Renal pelvis (tissue), 4 donors: ENCODE data around the gene TEKT3. TPM values are rescaled to one million over a fixed set of nuclear protein-coding genes. Genes with fewer than 3 reads are reported as not detected.

Experiments used
- DNase-seq: peaks from one replicate; pipeline ENCODE4 v3.0.0-alpha.2; 2013
- polyA plus RNA-seq, 3 donors: library from polyadenylated mRNA; unstranded; fragments of 120-200 nt; gene quantifications; one replicate each; pipeline ENCODE4 v1.2.1, GENCODE V29; 2013; ENCODE audit not compliant: insufficient read length in 3 of 3

TEKT3 gene
- polyA plus RNA-seq, 3 donors = 1.0 to 2.3 (median 1.8) TPM

DNA sequence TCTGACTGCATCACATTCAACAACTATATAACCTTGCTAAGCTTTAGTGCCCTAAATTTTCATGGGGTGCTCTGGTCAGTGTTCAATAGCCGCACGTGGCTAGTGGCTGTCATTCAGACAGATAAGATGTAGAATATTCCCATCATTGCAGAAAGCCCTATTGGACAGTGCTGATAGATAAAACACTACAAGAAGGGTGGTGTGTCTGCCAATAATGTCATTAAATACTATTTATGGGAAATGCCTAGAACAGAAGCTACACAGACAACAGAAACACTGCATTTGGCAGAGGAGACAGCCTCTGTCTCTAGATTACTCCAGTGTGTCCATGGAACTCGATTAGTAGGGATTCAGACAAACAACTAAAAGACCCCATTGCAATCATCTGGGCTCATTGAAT lies 47.8 kb downstream of the TEKT3 start:
- DNase-seq = no peak

DNA sequence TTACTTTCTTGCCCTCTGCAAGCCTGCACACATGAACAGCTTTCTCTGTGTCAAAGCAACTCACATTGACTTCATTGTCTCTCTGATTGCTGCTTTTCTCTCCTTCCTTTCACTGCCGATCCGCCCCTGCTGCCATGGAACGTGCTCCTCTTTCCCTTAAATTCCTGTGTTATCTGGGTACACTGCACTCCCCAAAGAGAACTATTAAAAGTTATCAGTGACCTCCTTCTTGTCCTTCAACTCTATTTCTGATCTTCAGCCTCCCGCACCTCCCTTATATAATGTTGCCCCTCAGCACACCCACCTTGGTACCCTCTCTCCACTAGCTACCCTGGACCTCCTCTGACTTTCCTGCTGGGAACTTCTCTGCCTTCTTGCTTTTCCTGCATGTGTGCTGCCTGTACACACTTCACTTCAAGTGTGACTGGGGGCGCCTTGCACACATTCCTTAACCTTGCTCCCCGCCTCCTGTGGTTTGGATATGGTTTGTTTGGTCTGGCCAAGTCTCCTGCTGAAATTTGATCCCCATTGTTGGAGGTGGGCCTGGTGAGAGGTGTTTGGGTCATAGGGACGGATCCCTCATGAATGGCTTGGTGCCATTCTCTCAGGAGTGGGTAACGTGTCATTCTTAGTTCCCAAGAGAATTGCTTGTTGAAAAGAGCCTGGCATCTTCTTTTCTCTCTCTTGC lies 49.6 kb downstream of the TEKT3 start:
- DNase-seq = no peak

DNA sequence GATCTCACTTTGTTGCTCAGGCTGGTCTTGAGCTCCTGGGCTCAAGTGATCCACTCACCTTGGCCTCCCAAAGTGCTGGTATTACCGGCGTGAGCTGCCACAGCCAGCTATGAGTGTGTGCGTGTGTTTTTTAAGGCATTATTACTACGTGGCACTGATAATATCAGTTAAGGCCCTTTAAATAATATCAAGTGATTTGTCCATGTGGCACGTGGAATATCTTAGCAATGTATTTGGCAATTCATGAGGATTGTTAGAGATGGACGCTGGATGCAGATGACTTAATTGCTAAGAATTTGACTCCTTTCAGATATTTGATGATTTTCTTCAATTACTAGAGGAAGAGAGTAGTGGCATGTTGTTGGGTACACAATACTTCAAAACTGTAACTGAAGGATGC lies 50.8 kb downstream of the TEKT3 start:
- DNase-seq = no peak

DNA sequence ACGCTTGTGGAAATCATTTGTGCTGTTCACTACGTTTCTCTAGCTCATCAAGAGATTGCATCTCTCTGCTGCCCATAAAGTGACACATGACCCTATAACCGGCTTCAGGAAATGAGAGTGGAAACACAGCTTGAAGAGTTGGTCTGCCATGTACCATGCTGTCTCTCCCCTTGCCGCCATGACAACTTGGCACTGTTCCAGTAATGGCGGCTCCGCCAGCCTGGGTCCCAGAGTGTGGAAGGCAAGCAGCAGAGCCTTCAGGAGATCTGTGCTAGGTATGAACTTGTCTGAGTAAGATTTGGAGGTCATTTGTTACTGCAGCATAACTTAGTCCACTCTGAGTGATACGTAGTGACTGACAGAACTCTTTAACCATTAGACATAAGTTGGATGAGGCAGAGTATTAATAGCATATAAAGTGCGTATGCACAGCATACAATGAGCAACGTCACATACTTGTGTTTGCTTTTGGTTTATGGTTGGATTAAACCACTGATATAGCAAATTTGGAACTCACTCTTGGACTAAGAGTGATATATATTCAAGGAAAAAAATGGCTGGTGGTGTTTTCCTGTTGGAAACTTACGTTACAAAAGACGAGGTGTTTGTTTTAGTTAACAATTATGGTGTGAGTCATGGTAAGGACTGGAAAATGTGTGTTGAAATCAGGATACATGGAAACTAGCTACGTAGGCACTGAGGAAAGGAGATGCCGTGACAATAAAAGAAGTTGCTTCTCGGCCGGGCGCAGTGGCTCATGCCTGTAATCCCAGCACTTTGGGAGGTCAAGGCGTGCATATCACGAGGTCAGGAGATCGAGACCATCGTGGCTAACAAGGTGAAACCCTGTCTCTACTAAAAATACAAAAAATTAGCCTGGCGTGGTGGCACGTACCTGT lies 51.9 kb downstream of the TEKT3 start:
- no peak for DNase-seq

DNA sequence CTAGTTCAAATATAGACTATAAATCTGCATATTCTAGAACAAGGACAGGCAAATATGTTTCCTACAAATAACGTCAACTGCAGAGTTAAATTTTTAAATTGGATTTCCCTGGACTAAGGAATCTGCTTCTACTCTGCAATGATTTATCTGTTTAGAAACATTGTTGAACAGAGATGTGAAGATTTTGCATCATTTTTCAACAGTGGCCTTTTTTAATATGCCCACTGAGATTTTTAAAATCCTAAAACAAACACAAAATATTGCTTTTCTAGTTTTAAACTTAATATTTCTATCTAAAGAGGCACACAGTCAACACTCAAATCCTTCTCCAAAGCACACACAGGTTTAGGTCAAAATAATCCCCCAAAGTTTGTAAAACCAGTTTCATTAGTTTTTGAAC lies 52.5 kb downstream of the TEKT3 start:
- DNase-seq = no peak

DNA sequence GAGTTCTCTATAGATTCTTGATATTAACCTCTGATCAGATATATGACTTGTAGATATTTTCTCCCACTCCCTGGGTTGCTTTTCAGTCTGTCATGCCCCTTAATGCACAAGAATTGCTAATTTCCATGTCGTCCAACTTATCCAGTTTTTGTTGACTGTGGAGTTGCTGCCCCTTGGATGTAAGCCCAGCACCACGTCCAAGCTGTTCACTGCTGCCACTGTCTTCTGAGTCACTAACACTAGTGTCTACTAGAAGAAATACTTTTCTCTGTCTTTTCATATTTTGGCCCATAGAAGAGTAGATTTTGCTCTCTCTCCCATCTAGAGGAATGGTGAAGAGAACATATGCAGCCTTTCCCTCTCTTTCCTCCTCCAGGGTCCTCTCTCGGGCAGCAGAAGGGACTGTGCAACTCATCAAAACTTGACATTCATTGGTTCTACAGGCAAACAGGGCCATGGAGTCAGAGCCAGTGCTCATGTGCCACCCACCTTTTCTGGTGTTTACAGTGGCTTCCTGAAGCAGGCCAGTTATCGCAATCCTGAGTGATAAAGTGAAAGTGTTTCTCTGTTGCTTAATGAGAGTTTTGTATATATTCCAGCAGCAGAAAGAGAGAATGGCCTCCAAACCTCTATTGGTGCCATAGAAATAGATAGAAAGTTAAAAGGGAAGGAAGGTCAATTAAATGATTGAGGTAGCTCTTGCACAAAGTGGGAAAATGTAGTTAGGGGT lies 53.7 kb downstream of the TEKT3 start:
- no peak for DNase-seq

DNA sequence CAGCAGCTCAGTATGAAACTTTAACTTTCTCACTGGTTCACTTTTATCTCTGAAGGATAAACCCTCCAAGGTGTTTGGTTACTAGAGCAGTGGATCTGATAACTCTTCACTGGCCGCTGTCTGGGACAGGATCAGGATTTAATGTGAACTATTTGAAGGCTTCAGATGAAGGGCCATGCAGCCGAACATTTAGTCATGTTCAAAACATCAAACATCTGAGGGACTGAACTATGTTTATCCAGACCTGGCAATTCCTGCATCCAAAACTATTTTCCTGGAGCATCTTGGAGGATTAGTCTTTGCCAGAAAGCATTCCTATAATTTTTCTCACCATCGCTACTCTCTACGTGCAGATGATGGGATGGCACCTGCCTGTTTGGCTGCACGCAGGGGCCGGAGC lies 55.9 kb downstream of the TEKT3 start:
- DNase-seq = no peak

DNA sequence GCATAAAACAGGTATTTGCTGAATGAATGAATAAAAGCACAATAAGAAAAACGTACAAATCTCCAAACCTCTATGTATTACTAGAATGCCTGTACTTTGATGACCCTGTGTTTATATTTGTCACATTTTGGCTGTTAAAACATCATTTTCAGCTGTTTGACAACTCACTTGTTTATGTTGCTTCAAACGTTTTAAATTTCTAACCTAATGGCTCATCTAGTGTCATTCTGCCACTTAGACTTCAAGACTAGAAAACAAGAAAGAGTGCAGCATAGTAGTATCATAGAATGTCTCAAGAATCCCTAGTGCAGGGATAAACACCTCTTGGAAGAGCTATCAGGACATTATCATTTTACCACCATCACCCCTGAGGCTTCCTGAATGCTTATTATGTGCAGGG lies 56.9 kb downstream of the TEKT3 start:
- no peak for DNase-seq

DNA sequence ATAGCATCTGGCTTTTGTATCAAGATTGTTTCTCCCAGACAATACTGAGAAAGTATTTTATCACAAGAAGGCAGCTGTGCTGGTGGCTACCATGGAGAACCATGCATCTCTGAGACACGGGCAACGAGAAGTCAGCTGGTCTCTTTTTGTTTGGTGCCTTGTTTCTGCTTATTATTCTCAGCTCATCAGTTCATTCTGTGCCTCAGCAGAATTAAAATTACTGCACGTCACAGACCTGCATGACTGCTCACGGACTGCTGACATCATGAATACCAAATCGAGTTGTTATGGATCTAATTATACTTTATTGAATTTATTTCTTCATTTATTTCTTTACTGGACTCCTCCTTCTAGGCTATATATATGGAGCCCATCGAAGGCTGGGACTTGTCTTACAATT lies 57.3 kb downstream of the TEKT3 start:
- DNase-seq = no peak

DNA sequence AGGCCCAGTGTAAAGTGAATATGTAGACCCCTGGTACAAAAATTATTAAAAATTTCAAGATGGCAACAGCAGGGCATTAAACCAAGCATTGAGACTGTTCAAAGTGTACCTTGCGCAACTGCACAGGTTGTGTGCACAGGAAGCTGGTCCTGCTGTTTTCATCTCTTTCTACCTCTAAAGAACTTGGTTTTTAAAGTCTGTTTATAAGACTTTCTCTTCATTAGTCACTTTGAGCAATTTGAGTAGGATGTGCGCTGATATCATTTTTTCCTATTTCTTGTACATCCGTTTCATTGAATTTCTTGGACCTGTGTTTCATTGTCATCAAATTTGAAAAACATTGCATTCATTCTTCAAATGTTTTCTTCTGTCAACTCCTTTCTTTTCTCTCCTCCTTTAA lies 59.5 kb downstream of the TEKT3 start:
- DNase-seq = no peak

DNA sequence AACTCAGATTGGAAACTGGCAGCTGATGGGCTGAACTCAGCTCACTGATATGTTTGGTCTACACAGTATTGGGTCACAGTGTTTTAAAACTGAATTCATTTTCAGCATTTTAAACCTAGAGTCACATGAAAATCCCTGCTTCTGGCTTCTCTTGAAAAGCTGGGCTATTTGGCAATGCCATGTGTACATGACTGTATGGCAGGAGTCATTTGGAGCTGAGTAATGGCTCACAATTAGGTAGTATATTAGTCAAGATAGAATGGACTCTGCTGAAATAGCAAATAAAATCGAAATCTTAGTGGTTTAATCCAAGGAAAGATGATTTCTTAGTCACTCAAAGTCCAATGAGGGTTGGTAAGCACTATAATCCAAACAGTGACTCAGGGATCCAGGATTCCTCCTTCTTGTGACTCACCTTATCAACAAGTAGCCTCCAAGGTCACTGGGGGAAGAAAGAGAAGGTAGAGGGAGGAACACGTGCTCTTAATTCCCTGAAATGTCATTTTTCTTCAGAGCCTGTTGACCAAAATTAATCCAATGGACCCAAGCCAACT lies 62.4 kb downstream of the TEKT3 start:
- no peak for DNase-seq

DNA sequence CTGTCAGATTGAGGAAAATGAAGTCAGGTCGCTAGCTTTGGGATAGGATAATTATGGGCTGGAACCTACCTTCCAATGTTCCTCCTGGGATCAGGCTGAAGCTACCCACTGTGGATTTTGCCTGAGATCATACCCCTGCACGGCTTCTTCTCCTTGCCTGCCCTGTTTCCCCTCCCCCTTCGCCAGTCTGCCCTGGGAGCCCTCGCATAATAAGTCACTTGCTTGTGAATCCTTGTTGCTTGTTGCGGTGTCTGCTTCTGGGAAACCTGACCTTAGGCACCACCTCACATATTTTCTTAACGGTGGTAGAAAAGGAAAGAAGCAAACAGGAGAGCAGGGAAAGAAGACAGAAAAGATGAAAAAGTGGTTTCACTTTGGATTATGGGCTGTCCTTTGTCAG lies 63.0 kb downstream of the TEKT3 start:
- peak; percentile 39 for DNase-seq

DNA sequence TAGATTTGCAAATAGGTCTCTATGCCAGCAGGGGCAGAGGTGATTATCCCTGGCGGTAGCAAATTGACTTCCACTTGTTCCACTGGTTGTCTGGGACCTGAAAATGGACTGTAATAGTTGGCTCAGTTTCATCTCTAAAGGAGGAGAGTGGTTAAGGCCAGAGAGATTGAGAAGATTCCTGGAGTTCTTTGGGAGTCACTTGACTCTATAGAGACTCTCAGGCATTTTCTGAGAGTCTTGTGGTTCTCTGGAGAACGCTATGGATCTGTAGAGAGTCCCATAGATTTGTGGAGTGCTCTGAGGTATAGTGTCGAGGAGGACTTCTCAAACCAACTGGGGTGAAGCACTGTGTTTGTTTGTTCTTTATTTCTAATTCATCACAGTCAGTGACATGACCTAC lies 67.4 kb downstream of the TEKT3 start:
- DNase-seq = no peak

DNA sequence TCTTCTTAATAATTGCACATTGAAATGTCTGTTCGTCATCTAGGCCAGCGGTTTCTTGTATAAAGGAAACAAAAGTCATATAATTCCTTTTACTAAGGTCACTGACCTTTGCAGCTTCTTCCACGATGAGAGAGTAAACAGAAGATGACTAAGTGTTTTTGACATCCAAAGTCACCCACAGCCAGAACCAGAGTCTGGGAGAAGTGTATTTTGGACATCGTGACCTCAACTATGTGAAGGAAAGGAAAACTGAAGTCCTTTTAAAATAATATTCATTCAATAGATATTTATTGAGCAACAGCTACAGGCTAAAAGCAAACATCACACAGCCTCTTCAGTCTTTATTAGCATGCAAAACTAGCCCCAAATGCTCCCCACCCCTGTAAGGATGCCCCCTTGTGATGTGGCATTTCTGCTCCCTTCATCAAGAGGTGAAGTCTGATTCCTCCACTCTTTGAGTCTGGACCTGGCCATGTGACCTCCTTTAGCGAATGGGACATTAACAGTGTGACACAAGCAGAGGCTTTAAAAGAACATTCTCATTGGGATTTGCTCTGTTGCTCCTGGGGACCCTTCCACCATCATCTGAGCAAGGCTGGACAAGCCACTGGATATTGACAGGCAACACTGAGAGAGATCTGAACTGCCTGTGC lies 68.1 kb downstream of the TEKT3 start:
- DNase-seq = no peak

DNA sequence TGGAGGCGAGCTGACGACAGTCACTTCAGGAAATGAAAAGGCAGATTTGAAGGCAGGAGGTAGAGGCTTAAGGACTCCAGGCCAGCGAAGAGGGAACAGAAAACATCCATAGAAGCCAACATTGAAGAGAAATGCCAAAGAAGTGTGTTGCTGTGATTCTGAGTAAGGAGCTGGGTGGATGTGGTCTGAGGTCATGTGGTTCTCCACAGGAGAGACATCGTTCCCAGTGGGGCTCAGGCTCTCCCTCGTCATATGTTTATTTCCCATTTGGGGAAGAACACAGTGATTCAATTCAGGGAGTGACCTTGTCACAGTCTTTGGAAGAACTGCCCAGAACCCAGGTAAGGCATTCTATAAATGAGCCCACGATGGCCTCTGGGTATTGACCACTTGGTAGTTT lies 69.7 kb downstream of the TEKT3 start:
- no peak for DNase-seq

DNA sequence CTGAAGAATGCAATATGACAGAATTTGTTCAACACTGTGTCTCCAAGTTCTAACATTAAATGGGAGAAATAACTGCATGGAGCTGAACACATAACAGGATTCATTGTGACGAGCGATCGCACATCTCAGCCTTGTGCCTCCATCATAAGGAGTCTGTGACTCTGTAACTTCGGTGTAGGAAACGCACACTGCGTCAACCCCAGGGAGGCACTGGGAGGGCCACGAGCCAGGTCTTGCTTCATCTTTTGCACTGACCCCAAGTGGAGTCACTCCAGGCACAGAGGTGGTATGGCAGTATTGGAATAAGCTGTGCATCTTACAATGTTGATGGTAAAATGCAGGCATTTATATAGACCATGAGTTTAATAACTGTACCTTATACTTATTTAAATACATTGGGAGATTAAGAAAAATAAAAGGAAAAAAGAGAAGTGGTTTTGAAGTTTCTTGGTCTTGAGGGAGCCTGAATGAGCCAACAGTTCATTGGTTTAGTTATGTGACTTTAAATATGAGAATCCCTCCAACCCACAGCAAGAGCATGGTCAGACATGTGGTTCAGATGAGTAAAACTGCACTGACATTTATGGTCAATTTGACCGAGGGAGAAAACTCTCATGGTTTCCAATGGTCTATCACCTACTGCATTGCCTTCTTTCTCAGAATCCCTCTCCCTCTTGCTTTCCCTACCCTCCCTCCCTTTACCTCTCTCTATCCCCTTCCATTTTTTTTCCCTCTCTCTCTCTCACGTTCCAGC lies 70.6 kb downstream of the TEKT3 start:
- no peak for DNase-seq

DNA sequence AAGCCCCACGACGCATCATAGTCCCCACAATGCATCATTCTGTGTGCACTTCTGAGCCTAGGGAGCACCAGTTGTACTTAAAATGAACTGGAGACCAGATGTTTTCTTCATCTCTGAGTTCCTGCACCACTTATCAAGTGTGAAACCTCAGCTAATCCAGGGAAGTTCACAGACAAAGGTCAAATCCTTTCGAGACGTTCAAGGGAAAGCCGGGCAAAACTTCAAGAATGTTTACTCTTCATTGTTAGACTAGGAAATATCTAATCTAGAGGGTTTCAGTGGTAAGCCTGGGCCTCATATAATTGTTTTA lies 71.7 kb downstream of the TEKT3 start:
- DNase-seq = no peak

DNA sequence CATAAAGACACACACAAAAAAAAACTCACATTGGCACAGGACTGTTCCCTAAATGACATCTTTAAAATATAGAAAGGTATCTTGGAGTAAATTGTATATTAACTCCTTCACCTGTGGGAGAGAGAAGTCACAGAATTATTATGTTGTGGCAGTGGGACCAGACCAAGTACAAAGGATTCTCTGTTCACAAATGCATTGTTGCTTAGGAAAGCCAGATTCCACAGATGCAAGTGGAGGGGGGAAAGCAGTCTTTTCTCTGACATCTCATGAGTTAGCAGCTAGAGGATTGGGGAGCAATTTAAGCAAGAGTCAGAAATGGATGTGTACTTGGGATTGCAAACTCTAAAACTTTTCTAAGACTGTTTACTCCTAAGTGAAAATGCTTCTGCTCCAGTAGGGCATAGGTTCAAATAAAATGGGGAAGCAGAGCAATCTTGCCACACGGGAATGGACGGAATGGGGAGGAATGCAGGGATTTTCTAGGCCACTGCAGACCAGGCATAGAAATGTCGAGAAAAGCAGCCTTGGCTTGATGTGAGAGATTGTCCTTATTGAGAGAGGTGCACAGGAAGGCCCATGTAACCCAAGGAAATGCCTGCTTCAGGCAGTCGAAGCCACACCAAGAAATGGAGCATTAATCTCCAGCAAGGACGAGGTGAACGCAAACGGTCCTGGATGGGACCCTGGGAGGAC lies 72.2 kb downstream of the TEKT3 start:
- DNase-seq = no peak

DNA sequence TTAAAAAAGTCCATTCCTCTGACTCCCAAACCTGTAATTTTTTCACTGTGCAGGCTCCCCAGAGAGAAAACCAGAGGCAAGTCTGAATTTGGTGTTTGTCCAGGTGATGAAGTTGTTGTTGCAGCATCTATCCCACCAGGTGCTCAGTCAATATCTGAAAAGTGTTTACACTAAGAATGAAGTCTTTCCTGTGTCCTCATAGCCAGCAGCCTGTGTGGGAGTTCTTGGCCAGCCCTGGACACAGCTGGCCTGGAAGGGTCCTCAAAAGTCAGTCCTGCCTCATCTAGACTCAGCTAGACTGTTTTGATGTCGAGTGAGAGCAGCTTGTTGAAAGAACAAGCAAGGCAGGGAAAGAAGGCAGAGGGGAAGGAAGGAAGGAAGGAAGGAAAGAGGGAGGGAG lies 72.9 kb downstream of the TEKT3 start:
- no peak for DNase-seq

DNA sequence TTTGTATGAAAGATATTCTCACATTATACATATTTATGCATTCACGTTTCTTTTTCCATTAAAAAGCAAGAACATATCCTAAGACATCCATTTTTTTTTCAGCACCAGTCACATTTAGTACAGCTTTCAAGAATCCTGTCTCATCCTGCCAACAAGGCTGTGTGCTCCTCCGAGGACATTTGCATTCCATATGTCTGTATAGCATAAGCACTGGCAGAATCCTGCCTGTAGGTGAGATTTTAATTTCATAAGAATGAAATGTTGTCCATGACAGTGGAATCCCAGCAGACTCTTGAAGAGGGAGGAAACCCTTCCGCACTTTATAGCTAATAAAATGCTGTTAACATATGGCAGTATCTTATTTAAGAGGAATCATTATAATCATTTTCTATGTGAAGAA lies 73.4 kb downstream of the TEKT3 start:
- DNase-seq = no peak
